ENCODE data around the gene MYOF.

DNA sequence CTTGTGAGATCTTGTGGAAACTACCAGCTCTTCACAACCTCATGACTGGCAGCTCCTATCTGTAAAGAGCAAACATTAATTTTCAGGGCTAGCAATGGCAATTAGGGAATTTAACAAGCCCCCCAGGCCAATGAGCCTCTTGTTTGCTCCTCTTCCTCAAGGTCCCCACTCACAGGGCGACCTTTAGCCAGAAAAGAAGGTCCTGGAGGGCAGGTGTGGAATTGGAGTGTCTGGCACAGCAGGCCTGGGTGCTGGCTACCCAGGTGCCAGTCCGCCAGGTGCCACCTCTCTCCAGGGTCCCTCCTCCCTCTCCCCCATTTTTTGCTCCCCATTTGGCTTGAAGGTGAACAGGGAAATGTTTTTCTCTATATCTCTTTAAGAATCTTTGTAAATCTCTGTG, 12.4 kb upstream of the MYOF start:
- TF ChIP-seq, protein P1, sequence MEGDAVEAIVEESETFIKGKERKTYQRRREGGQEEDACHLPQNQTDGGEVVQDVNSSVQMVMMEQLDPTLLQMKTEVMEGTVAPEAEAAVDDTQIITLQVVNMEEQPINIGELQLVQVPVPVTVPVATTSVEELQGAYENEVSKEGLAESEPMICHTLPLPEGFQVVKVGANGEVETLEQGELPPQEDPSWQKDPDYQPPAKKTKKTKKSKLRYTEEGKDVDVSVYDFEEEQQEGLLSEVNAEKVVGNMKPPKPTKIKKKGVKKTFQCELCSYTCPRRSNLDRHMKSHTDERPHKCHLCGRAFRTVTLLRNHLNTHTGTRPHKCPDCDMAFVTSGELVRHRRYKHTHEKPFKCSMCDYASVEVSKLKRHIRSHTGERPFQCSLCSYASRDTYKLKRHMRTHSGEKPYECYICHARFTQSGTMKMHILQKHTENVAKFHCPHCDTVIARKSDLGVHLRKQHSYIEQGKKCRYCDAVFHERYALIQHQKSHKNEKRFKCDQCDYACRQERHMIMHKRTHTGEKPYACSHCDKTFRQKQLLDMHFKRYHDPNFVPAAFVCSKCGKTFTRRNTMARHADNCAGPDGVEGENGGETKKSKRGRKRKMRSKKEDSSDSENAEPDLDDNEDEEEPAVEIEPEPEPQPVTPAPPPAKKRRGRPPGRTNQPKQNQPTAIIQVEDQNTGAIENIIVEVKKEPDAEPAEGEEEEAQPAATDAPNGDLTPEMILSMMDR (IDR thresholded peaks at IDR 0.05 in 4 of 5, conservative IDR thresholded peaks at IDR 0.05 in 1 of 5), result no peak
- TF ChIP-seq POLR2A (IDR thresholded peaks at IDR 0.05), result no peak
